Measurements from ENCODE around the gene MRPS15. TPM values are rescaled to one million over a fixed set of nuclear protein-coding genes. Genes with fewer than 3 reads are reported as not detected.

MRPS15 gene
- total RNA-seq, 1 donor, result 23.7 TPM

DNA sequence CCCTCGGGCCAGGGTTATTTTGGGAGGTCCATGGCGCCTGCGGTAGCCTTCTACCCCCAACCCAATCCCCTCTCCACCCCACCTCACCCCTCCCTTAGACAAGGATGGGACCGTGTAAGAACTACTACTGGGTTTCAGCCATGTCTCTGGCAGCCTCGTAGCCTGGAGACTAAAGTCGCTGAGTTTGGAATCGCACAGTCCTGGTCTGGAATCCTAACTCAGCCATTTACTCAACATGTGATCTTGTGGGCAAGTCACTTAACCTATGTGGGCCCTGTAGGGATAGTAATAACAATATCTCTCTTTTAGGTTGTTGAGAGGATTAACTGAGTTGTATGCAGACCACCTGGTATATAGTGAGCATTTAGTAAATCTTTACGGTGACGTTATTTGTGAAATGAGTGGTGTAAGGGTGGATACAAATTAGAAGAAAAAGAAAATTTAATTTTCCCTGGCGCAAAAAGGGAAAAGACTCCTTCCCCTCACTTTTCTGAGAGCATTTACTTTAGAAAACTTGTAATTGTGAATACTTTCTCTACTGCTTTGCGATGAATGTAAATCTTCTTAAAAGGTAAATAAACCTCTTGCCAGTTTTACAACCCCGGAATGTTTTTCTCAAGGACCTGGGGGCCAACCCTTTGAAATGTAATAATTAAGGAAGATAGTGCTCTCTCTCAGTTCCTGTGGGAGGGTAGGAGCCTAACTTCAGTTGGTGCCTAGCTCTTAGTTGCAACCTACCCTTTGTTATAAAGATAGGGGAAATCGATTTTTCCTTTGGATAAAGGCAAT lies 615 bp upstream of the MRPS15 start:
- no peak for DNase-seq (ENCODE audit: low read depth in 2 of 3, low spot score in 2 of 3)

GRCh38 chr1:36463463-36463802 lies 751 bp downstream of the MRPS15 start:
- DNase-seq (ENCODE audit: low read depth in 2 of 3, low spot score in 2 of 3), result no peak

GRCh38 chr1:36458910-36459309 lies 5.3 kb downstream of the MRPS15 start:
- DNase-seq (ENCODE audit: low read depth in 2 of 3, low spot score in 2 of 3), result peak in 1 of 3 donors; percentile 11

GRCh38 chr1:36457691-36458090 lies 6.5 kb downstream of the MRPS15 start:
- DNase-seq (ENCODE audit: low read depth in 2 of 3, low spot score in 2 of 3), result peak in 2 of 3 donors; percentile 53 to 66

DNA sequence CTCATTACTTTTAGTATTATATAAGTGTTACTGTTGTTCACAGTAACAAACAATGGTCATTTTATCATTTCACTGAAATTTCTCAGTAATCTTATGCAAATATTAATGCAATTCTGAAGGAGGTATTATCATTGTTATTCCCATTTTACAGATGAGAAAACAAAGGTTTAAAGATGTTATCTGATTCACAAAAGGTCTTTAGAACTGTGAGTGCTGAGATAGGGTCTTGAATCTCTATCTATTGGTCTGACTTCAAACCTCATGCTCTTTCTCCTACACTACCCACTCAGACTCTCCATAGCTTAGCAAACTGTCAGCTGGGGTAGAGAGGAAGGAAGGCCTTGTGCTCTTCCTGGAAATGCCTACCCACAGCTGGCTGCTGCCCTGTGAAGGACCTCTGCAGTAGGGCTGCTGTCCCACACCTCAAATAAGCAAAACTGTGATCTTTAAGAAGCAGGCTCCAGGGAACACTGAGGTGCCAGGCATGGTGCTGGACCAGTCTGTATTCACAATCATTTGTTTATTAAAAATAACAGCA lies 7.7 kb downstream of the MRPS15 start:
- DNase-seq (ENCODE audit: low read depth in 2 of 3, low spot score in 2 of 3), result no peak

GRCh38 chr1:36455386-36455785 lies 8.8 kb downstream of the MRPS15 start:
- DNase-seq (ENCODE audit: low read depth in 2 of 3, low spot score in 2 of 3), result no peak

DNA sequence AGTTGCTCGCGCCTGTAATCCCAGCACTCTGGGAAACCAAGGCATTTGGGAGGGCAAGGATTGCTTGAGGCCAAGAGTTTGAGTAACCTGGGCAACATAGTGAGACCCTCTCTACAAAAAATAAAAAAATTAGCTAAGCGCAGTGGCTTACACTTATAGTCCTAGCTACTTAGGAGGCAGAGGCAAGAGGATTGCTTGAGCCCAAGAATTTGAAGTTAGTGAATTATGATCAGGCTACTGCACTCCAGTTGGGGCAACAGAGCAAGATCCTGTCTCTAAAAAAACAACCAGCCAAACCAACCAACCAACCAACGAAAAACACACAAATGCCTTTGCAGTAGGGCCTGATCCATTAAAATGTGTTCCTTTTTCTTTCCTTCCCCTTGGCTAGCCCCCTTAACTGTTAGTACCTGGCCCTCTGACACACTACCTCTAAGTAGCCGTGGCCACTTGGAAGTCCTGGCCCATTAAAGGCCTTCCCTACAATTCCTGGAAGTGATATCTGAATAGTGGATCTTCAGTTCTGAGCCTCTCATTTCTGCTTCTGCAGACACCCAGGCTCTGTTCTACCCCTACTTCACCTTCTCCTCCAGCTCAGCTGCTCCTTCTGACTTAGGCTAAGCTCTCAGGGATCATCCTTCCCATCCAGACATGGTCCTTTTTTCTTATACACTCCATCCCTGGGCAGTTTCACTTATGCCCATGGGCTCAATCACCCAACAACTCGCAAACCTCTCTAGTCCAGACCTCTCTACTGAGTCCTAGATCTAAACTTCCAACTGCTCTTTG lies 10.4 kb downstream of the MRPS15 start:
- DNase-seq (ENCODE audit: low read depth in 2 of 3, low spot score in 2 of 3), result no peak

GRCh38 chr1:36453051-36453450 lies 11.1 kb downstream of the MRPS15 start:
- DNase-seq (ENCODE audit: low read depth in 2 of 3, low spot score in 2 of 3), result no peak

DNA sequence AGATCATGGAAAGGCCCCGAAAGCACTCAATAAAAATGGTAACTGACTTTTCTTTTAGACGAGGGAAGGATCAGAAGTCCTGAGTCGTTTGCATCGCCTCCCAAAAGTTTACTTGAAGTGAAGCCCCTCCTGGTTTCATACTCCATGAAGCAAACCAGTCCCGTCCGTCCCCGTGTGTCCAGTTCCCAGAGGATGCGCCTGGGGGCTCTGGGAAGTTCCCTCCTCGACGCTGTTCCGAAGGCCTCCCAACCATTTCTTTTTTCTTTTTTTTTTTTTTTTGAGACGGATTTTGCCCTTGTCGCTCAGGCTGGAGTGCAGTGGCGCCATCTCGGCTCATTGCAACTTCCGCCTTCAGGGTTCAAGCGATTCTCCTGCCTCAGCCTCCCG lies 13.3 kb downstream of the MRPS15 start:
- no peak for DNase-seq (ENCODE audit: low read depth in 2 of 3, low spot score in 2 of 3)

DNA sequence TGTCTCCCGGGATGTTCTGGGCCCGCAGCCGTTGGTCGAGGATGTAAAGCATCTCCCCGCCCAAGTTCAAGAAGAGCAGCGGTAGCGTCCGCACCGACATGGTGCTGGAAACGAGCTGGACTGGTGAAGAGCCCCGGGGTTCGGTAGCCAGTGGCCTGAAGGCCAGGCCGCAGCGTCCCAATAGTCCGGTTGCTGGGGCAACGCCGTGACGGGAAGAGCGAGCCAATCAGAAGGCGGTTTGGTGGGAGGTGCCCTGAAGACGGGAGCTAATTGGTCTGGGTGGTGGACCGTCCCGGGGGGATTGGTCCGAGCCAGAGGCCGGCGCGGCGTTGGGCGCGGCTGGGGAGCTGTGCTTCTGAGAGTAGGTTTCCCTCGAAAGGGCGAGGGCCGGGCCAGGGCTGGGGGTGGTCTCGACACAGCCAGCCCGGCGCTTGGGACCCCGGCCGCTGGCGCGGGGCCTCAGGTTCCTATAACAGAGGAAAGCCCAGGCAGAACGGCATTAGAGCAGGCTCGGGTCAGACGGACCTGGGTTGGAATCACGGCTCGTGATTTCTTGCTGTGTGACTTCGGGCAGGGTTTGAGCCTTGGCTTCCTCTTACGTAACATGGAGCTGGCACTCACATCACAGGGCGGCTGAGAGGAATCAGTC lies 13.8 kb downstream of the MRPS15 start, which contains the start of gene OSCP1:
TSS of gene OSCP1 (minus strand) at position 182 of the 649 bp plus-strand sequence. CDS start at position 100, 82 bp downstream.
- DNase-seq (ENCODE audit: low read depth in 2 of 3, low spot score in 2 of 3), result peak; percentile 69 to 91 (median 89)

GRCh38 chr1:36448530-36449056 lies 15.6 kb downstream of the MRPS15 start:
- DNase-seq (ENCODE audit: low read depth in 2 of 3, low spot score in 2 of 3), result no peak

DNA sequence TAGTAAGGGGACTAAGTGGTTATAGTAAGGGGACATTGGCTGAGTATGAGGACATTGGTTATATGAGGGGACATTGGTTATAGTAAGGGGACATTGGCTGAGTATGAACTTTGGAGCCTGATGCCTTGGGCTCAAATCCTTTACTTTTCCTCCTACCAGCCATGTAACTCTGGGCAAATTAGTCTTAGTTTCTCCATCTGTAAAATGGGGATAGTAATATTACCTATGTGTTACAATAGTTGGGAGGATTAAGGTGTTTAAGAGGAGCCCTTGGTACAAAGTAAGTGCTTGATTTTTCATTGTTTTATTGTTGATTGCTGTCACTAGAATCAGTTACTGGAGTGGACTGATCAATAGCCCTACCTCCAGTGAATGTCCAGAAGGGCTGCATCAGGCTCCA lies 16.7 kb downstream of the MRPS15 start:
- no peak for DNase-seq (ENCODE audit: low read depth in 2 of 3, low spot score in 2 of 3)

DNA sequence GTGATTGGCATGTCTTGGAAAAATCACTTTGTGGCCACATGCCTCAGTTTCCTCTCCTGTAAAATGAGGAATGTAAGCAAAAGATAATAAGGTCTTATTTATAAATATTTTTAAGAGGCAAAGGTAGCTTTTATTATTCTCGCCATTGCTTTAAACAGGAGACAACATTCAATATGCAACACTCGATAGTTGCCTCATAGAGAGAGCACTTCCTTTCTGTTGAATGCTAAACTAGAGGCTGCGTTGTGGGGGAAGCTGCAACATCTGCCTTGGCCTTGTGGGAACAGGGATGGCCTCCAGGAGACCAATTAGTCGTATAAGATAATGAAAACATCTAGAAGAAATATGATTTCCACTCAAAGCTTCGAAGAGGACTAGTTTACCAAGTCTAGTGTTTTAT lies 17.4 kb downstream of the MRPS15 start:
- peak in 1 of 3 donors; percentile 15 for DNase-seq (ENCODE audit: low read depth in 2 of 3, low spot score in 2 of 3)

GRCh38 chr1:36446271-36446670 lies 17.9 kb downstream of the MRPS15 start:
- DNase-seq (ENCODE audit: low read depth in 2 of 3, low spot score in 2 of 3), result peak in 1 of 3 donors; percentile 51

DNA sequence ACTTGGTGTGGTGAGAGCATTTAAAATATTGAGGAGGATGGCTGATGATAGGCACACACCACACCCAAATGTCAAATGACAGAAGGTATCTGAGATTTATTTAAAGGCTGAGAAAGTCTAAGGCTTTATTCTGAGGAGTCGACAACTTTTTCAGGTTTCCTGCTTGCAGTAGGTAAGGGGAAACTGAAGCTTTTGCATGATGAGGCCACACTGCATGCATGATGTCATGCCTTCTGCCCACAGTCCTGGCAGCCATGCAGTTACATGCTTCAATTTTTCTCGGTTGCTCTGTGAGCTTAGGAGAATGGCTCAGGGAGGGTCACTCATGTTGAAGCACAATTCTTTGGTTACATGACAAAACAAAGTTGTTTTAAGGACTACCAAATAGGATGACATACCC lies 20.9 kb downstream of the MRPS15 start:
- no peak for DNase-seq (ENCODE audit: low read depth in 2 of 3, low spot score in 2 of 3)

DNA sequence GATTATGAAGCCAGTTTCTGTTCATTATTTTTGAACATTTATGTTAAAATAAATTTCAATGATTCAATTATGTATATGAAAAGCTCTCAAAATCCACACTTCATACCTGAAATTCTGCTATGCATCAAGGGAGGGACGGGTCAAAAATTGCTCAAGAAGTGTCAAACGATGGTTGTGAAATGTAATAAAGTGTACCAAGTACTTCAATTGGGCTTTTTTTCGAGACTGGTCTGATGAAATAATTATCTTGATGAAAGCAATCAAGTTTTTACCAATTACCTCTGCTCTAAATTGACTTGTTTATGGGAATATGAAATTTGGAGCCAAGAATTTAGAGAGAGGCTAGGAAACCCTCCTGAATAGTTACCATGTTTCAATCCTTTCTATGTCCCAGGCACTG lies 21.8 kb downstream of the MRPS15 start:
- no peak for DNase-seq (ENCODE audit: low read depth in 2 of 3, low spot score in 2 of 3)

- no peak for DNase-seq (ENCODE audit: low read depth in 2 of 3, low spot score in 2 of 3)
These were observed 23.5 kb downstream of the MRPS15 start for GRCh38 chr1:36440646-36441045.

DNA sequence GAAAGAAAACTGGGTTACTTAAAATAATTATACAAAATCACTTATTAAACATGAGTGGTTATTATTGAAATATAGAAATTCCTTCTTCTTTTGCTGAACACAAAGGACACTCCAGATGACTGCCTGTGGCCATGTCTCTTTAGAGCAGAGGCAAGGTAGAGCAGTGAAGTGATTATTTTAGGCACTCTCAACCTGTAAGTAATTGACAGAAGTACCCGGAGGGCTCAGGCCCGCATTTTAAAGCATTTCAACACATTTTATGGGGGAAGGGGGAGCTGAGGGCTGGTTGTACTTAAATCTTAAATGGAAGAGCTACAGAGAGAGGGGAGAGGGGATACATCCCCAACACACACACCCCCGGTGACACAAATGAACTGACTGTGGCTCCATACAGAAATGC lies 24.1 kb downstream of the MRPS15 start:
- DNase-seq (ENCODE audit: low read depth in 2 of 3, low spot score in 2 of 3), result no peak

DNA sequence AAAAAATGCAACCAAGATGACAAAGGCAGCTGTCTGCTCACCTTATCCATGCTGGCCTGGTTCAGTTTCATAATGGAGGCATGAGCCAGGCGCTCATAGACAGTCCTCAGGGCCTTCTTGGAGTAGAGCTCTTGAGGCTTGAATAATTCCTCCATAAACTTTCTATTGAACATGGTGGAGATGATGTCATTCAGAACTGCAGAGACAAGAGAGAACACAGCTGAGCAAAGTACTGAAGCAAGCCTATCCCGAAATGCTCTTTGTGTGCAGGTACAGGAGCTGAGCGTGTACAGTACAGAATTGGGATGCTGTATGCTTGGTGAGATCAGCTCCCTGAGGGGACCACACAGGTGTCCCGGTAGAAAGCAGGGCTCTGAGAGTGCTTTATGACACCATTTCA lies 25.5 kb downstream of the MRPS15 start:
- no peak for DNase-seq (ENCODE audit: low read depth in 2 of 3, low spot score in 2 of 3)

DNA sequence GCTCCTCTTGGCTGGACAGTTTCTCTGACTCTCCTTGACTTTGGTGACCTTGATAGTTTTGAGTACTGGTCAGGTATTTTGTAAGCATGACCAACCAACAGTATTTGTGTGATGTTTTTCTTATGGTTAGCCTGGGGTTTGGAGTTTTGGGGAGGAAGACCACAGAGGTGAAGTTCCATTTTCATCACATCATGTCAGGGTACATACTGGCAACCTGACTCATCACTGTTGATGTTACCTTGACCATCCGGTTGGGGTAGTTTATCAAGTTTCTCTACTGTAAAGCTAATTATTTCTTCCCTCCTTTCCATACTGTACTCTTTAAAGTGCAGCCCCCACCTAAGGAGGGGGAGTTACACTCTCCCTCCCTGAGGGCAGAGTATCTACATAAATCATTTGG lies 27.4 kb downstream of the MRPS15 start:
- DNase-seq (ENCODE audit: low read depth in 2 of 3, low spot score in 2 of 3), result no peak

GRCh38 chr1:36433102-36433501 lies 31.1 kb downstream of the MRPS15 start:
- DNase-seq (ENCODE audit: low read depth in 2 of 3, low spot score in 2 of 3), result no peak

All from hematopoietic multipotent progenitor cell (in vitro differentiated cells).